OCI-LY7 (cell line): Measurements from ENCODE around the gene LRGUK. TPM values are rescaled to one million over a fixed set of nuclear protein-coding genes. Genes with fewer than 3 reads are reported as not detected.

Source experiments
- BruUV-seq: library from RNA; stranded (reverse); fragments of 400-500 nt; replicated peaks from 2 replicates; lab custom pipeline; 2021; lab: Mats Ljungman, UMichigan
- CTCF ChIA-PET: fragments of 300-600 bp; sonication (Branson Sonifier 250); formaldehyde crosslinking; loops from one replicate; lab custom pipeline; 2022; ENCODE audit warnings: antibody characterized with exemption; ENCODE audit not compliant: unreplicated experiment; lab: Charles Lee
- POLR2A ChIA-PET: fragments of 300-600 bp; sonication (Branson Sonifier 250); formaldehyde crosslinking; loops from one replicate; lab custom pipeline; 2022; ENCODE audit warnings: antibody characterized with exemption; lab: Charles Lee
- DNase-seq: peaks from one replicate; pipeline ENCODE4 v3.0.0-alpha.2; 2015; ENCODE audit warnings: low spot score
- H2AFZ ChIP-seq: fragments of 200-600 bp; sonication (generic), shearing (Covaris generic); 2 replicates; pipeline ENCODE4 v1.6.1; 2014; ENCODE audit warnings: mild to moderate bottlenecking, antibody characterized with exemption, low read length, moderate library complexity
- H3K27ac ChIP-seq: fragments of 200-600 bp; sonication (generic); 2 replicates; pipeline ENCODE4 v1.5.1; 2014; ENCODE audit warnings: mixed run types, low read depth, mild to moderate bottlenecking, moderate library complexity, low read length, inconsistent platforms; ENCODE audit not compliant: poor library complexity, severe bottlenecking
- H3K36me3 ChIP-seq: fragments of 200-600 bp; sonication (generic); 2 replicates; pipeline ENCODE4 v1.6.1; 2014; ENCODE audit warnings: mild to moderate bottlenecking, antibody characterized with exemption, low read length, moderate library complexity, mixed read lengths; ENCODE audit not compliant: insufficient read depth
- H3K4me1 ChIP-seq: fragments of 200-600 bp; sonication (generic); 2 replicates; pipeline ENCODE4 v1.5.1; 2014; ENCODE audit warnings: mild to moderate bottlenecking, low read length; ENCODE audit not compliant: insufficient read depth, poor library complexity, severe bottlenecking
- H3K4me2 ChIP-seq: fragments of 200-600 bp; sonication (generic); 2 replicates; pipeline ENCODE4 v1.6.1; 2014; ENCODE audit warnings: mild to moderate bottlenecking, low read length
- H3K4me3 ChIP-seq: fragments of 200-600 bp; sonication (generic); 2 replicates; pipeline ENCODE4 v1.5.1; 2014; ENCODE audit warnings: mild to moderate bottlenecking, low read depth, low read length; ENCODE audit not compliant: poor library complexity, severe bottlenecking
- H3K79me2 ChIP-seq: fragments of 200-600 bp; sonication (generic); 2 replicates; pipeline ENCODE4 v1.6.1; 2016; ENCODE audit warnings: low read depth, mild to moderate bottlenecking, low read length, moderate library complexity, mixed read lengths; ENCODE audit not compliant: insufficient read depth
- H3K9me2 ChIP-seq: fragments of 200-600 bp; sonication (generic); 2 replicates; pipeline ENCODE4 v1.6.1; 2016; ENCODE audit warnings: mild to moderate bottlenecking, low read length, mixed read lengths; ENCODE audit not compliant: insufficient read depth
- H3K9me3 ChIP-seq: fragments of 200-600 bp; sonication (generic); 2 replicates; pipeline ENCODE4 v1.6.1; 2014; ENCODE audit warnings: mild to moderate bottlenecking, mixed run types, low read length, mixed read lengths
- H4K20me1 ChIP-seq: fragments of 200-600 bp; sonication (generic); 2 replicates; pipeline ENCODE4 v1.6.1; 2014; ENCODE audit warnings: mild to moderate bottlenecking, antibody characterized with exemption, low read length, moderate library complexity, mixed read lengths; ENCODE audit not compliant: insufficient read depth
- CTCF ChIP-seq: fragments of 200-600 bp; sonication (generic); conservative IDR thresholded peaks from 2 replicates; pipeline ENCODE4 v1.5.1; 2014; ENCODE audit warnings: mild to moderate bottlenecking, antibody characterized with exemption, low read length, moderate library complexity, mixed read lengths
- EZH2phosphoT487 ChIP-seq: fragments of 200-600 bp; sonication (generic); IDR thresholded peaks from 2 replicates; pipeline ENCODE4 v1.6.1; 2018; ENCODE audit warnings: low read depth, borderline replicate concordance, mild to moderate bottlenecking, mixed run types, antibody characterized with exemption, low read length, moderate library complexity, mixed read lengths
- intact Hi-C: fragments of 100-400 bp; cut with micrococcal nuclease; formaldehyde crosslinking; loops from one replicate; pipeline ENCODE4 v1.10.0; 2022; ENCODE audit not compliant: unreplicated experiment
- total RNA-seq, 2 experiments: library from RNA; depleted of rRNA in 1 of 2; stranded (reverse); fragments of >200 nt in 1 of 2; shearing (Covaris generic) in 1 of 2; gene quantifications; 2 replicates each; pipeline ENCODE4 v1.2.3, GENCODE V29; 2014 to 2022

Gene LRGUK
- total RNA-seq, 2 experiments from 2014 or later: 0.46 to 0.95 TPM

- CTCF ChIA-PET: no interaction called here
- intact Hi-C loops: loop anchor here (5.0 kb wide), 1 partner anchor 160 kb away; no protein-coding TSS in a partner anchor
- peaks cover 5% of the 10 kb centered on the region; the same call in 1 of the 2 replicates for H3K36me3 ChIP-seq
These were observed 40.0 kb upstream of the LRGUK start for GRCh38 chr7:134086998-134087735.

GRCh38 chr7:134088199-134088598 lies 38.9 kb upstream of the LRGUK start:
- no peak overlapping the region for H3K4me3 ChIP-seq
- H3K27ac ChIP-seq: no peak overlapping the region
- no peak overlapping the region for H3K4me2 ChIP-seq
- peaks cover 20% of the 10 kb centered on the region for H3K4me1 ChIP-seq
- intact Hi-C loops: loop anchor here (5.0 kb wide), 1 partner anchor 159 kb away; no protein-coding TSS in a partner anchor
- peaks cover 56% of the 10 kb centered on the region for H3K9me3 ChIP-seq
- H3K79me2 ChIP-seq: no peaks in the 10 kb centered on the region
- no TSS peak for BruUV-seq
- TF ChIP-seq CTCF (no peak), EZH2phosphoT487 (no peak)
- CTCF ChIA-PET: no interaction called here
- H4K20me1 ChIP-seq: no peaks in the 10 kb centered on the region
- no peak for DNase-seq
- POLR2A ChIA-PET: interaction anchor here (0.9 kb wide), 1 partner anchor 79 kb away, joined by 3 read pairs; no protein-coding TSS in a partner anchor
- peaks cover 5% of the 10 kb centered on the region; the same call in 1 of the 2 replicates for H3K36me3 ChIP-seq
- no peak overlapping the region for H2AFZ ChIP-seq
- H3K9me2 ChIP-seq: no peaks in the 10 kb centered on the region

More at GRCh38 chr7:134086998-134087735, 40.0 kb upstream of the LRGUK start:
- no peaks in the 10 kb centered on the region for H3K79me2 ChIP-seq
- no peak overlapping the region for H3K4me2 ChIP-seq
- H3K9me3 ChIP-seq: peaks cover 56% of the 10 kb centered on the region
- H2AFZ ChIP-seq: no peak overlapping the region
- POLR2A ChIA-PET: interaction anchor here (0.9 kb wide), 1 partner anchor 78 kb away, joined by 3 read pairs; no protein-coding TSS in a partner anchor
- TF ChIP-seq CTCF (no peak), EZH2phosphoT487 (no peak)
- no TSS peak for BruUV-seq
- no peaks in the 10 kb centered on the region for H3K9me2 ChIP-seq
- DNase-seq: no peak
- H4K20me1 ChIP-seq: no peaks in the 10 kb centered on the region
- no peak overlapping the region for H3K27ac ChIP-seq
- H3K4me1 ChIP-seq: peaks cover 20% of the 10 kb centered on the region
- H3K4me3 ChIP-seq: no peak overlapping the region
